NCI-H1048 (cell line): Measurements from ENCODE around the gene TOR1AIP2.

Experiments
- DNase-seq: peaks from one replicate; lab custom pipeline; 2025; lab: John Stamatoyannopoulos, UW

The TOR1AIP2 gene

GRCh38 chr1:179877586-179878265 lies at the start of gene TOR1AIP2:
Gene TOR1AIP2, minus strand, starts transcription at chr1:179877803. Its CDS starts 25,138 bp downstream, at chr1:179852665.
- peak; percentile 82 for DNase-seq

GRCh38 chr1:179926850-179927205 lies 49.2 kb upstream of the TOR1AIP2 start:
- DNase-seq, result no peak

GRCh38 chr1:179925922-179926849 lies 48.6 kb upstream of the TOR1AIP2 start:
- DNase-seq, result peak; percentile 70

- DNase-seq, result no peak
These were observed 47.7 kb upstream of the TOR1AIP2 start for GRCh38 chr1:179925302-179925701.

- no peak for DNase-seq
These were observed 46.7 kb upstream of the TOR1AIP2 start for GRCh38 chr1:179924268-179924667.

GRCh38 chr1:179923029-179923428 lies 45.4 kb upstream of the TOR1AIP2 start:
- no peak for DNase-seq

- no peak for DNase-seq
These were observed 44.6 kb upstream of the TOR1AIP2 start for GRCh38 chr1:179921981-179922872.

GRCh38 chr1:179921472-179921871 lies 43.9 kb upstream of the TOR1AIP2 start:
- no peak for DNase-seq

- no peak for DNase-seq
These were observed 40.2 kb upstream of the TOR1AIP2 start for GRCh38 chr1:179917601-179918429.

GRCh38 chr1:179911812-179912211 lies 34.2 kb upstream of the TOR1AIP2 start:
- no peak for DNase-seq

GRCh38 chr1:179910934-179911333 lies 33.3 kb upstream of the TOR1AIP2 start:
- no peak for DNase-seq

- DNase-seq, result no peak
These were observed 12.0 kb upstream of the TOR1AIP2 start for GRCh38 chr1:179889589-179889988.

- DNase-seq, result no peak
These were observed 10.5 kb upstream of the TOR1AIP2 start for GRCh38 chr1:179888071-179888470.

- DNase-seq, result no peak
These were observed 6.1 kb upstream of the TOR1AIP2 start for GRCh38 chr1:179883745-179884138.

GRCh38 chr1:179883040-179883744 lies 5.6 kb upstream of the TOR1AIP2 start:
- no peak for DNase-seq

- DNase-seq, result peak; percentile 99
These were observed 4.8 kb upstream of the TOR1AIP2 start, which contains the start of gene TOR1AIP1 for GRCh38 chr1:179882253-179883039. Gene TOR1AIP1, plus strand, starts transcription at chr1:179882285. Its CDS starts 218 bp downstream, at chr1:179882503.

GRCh38 chr1:179881642-179882252 lies 4.1 kb upstream of the TOR1AIP2 start:
- no peak for DNase-seq

GRCh38 chr1:179879797-179880196 lies 2.2 kb upstream of the TOR1AIP2 start:
- DNase-seq, result no peak

- no peak for DNase-seq
These were observed 1.3 kb downstream of the TOR1AIP2 start for GRCh38 chr1:179876300-179876715.
